Keratinocyte (primary cell): ENCODE measurements around the gene MUC4. TPM values are rescaled to one million over a fixed set of nuclear protein-coding genes. Genes with fewer than 3 reads are reported as not detected.

ENCODE experiments used
- DNase-seq: peaks from one replicate; pipeline ENCODE4 v3.0.0-alpha.2; 2011; ENCODE audit warnings: low read depth, missing footprints, low spot score
- FAIRE-seq: peaks from 2 replicates; lab custom pipeline; 2011; peaks lifted over from hg19 to GRCh38; lab: Jason Lieb, UNC
- H2AFZ ChIP-seq: 2 replicates; pipeline ENCODE4 v1.6.0; 2012; ENCODE audit warnings: low read length, control low read depth, inconsistent platforms; ENCODE audit not compliant: control insufficient read depth
- H3K27ac ChIP-seq: 2 replicates; pipeline ENCODE4 v1.5.1; 2011; ENCODE audit warnings: low read length; ENCODE audit not compliant: control insufficient read depth, insufficient read depth
- H3K27me3 ChIP-seq: 3 replicates; pipeline ENCODE4 v1.6.0; 2011; ENCODE audit warnings: low read length; ENCODE audit not compliant: control insufficient read depth, insufficient read depth; ENCODE audit errors: extremely low read depth
- H3K36me3 ChIP-seq, 2 experiments: 2 replicates in 1 of 2; 3 replicates in 1 of 2; pipeline ENCODE4 v1.5.1; 2011; ENCODE audit warnings: low read length in 2 of 2, mild to moderate bottlenecking in 1 of 2; ENCODE audit not compliant: control insufficient read depth in 2 of 2, insufficient read depth in 2 of 2; ENCODE audit errors: extremely low read depth in 1 of 2
- H3K4me1 ChIP-seq: 3 replicates; pipeline ENCODE4 v1.5.1; 2011; ENCODE audit warnings: low read length; ENCODE audit not compliant: control insufficient read depth, insufficient read depth; ENCODE audit errors: extremely low read depth
- H3K4me2 ChIP-seq: 3 replicates; pipeline ENCODE4 v1.6.0; 2011; ENCODE audit warnings: low read depth, low read length; ENCODE audit not compliant: control insufficient read depth, insufficient read depth; ENCODE audit errors: extremely low read depth
- H3K4me3 ChIP-seq, 3 experiments: fragments of 200-600 bp in 1 of 3; sonication (generic) in 1 of 3; 2 replicates in 2 of 3; 3 replicates in 1 of 3; pipeline ENCODE4 v1.5.1; 2011 to 2016; ENCODE audit warnings: low read length in 3 of 3, mild to moderate bottlenecking in 3 of 3, control low read depth in 2 of 3, inconsistent platforms in 1 of 3, low read depth in 1 of 3, mixed read lengths in 1 of 3, mixed run types in 1 of 3, moderate library complexity in 1 of 3; ENCODE audit not compliant: control insufficient read depth in 2 of 3, insufficient read depth in 2 of 3; ENCODE audit errors: extremely low read depth in 1 of 3
- H3K79me2 ChIP-seq: 2 replicates; pipeline ENCODE4 v1.6.0; 2012; ENCODE audit warnings: low read length; ENCODE audit not compliant: control insufficient read depth, insufficient read depth
- H3K9ac ChIP-seq: 3 replicates; pipeline ENCODE4 v1.6.0; 2011; ENCODE audit warnings: low read length; ENCODE audit not compliant: control insufficient read depth, insufficient read depth; ENCODE audit errors: extremely low read depth
- H3K9me1 ChIP-seq: 3 replicates; pipeline ENCODE4 v1.6.0; 2011; ENCODE audit warnings: low read length; ENCODE audit not compliant: control insufficient read depth, insufficient read depth; ENCODE audit errors: extremely low read depth
- H3K9me3 ChIP-seq: 2 replicates; pipeline ENCODE4 v1.5.1; 2012; ENCODE audit warnings: low read depth, low read length; ENCODE audit not compliant: control insufficient read depth
- H4K20me1 ChIP-seq: 3 replicates; pipeline ENCODE4 v1.6.0; 2011; ENCODE audit warnings: low read length; ENCODE audit not compliant: control insufficient read depth, insufficient read depth; ENCODE audit errors: extremely low read depth
- CTCF ChIP-seq, 3 experiments: IDR thresholded peaks in 1 of 3; conservative IDR thresholded peaks in 1 of 3; optimal IDR thresholded peaks in 1 of 3; 2 replicates in 2 of 3; 3 replicates in 1 of 3; pipeline versions ENCODE3 to v1.5.1; 2011; ENCODE audit warnings: low read length in 3 of 3, mild to moderate bottlenecking in 3 of 3, moderate library complexity in 2 of 3, control low read depth in 1 of 3, inconsistent platforms in 1 of 3; ENCODE audit not compliant: insufficient read depth in 2 of 3; ENCODE audit errors: extremely low read depth in 1 of 3
- EZH2 ChIP-seq: IDR thresholded peaks from one replicate; pipeline ENCODE4 v1.6.1; 2012; ENCODE audit warnings: inconsistent platforms, mild to moderate bottlenecking, low read length, moderate library complexity
- dilution Hi-C: fragments of 300-500 bp; cut with MboI; formaldehyde crosslinking; loops from one replicate; pipeline ENCODE4 v1.7.0; 2020; ENCODE audit warnings: low sequenced_read_pairs; ENCODE audit not compliant: extremely low pct_ligation_motif_present
- polyA plus RNA-seq, 5 experiments: library from polyadenylated mRNA; depleted of rRNA in 3 of 5; stranded (reverse) in 3 of 5; stranded (forward) in 1 of 5; unstranded in 1 of 5; fragments of >200 nt; gene quantifications; 1 replicate in 1 of 5; 2 replicates in 3 of 5; 3 replicates in 1 of 5; pipeline versions ENCODE4 v1.2.1 to v1.2.3, GENCODE V29; 2011 to 2012; ENCODE audit warnings: missing spikeins in 2 of 5, low read depth in 1 of 5, low replicate concordance in 1 of 5

Gene MUC4
- polyA plus RNA-seq, 1 donor (not counting 4 experiments of a cell fraction or from before 2014, with no cell fraction given): not detected

GRCh38 chr3:195854628-195855294 lies 43.0 kb upstream of the MUC4 start:
- Histone ChIP-seq H3K79me2 (no peaks in the 10 kb centered on the region), H3K27me3 (no peaks in the 10 kb centered on the region), H3K27ac (no peak overlapping the region), H2AFZ (peak overlapping the region; percentile 15), H3K4me1 (peaks cover 7% of the 10 kb centered on the region), H4K20me1 (no peaks in the 10 kb centered on the region), H3K9me1 (no peaks in the 10 kb centered on the region), H3K4me3 (no peak overlapping the region), H3K9ac (no peak overlapping the region), H3K9me3 (no peaks in the 10 kb centered on the region), H3K36me3 (no peaks in the 10 kb centered on the region), H3K4me2 (no peak overlapping the region)
- dilution Hi-C loops: no loop called here
- TF ChIP-seq CTCF (optimal IDR thresholded peaks at IDR 0.05 in 1 of 3, IDR thresholded peaks at IDR 0.05 in 1 of 3, conservative IDR thresholded peaks at IDR 0.05 in 1 of 3; ENCODE audit: extremely low read depth in 1 of 3, insufficient read depth in 2 of 3, low read length in 3 of 3) (no peak), EZH2 (no peak)
- FAIRE-seq (no peak), DNase-seq (no peak)

- Histone ChIP-seq H2AFZ (no peak overlapping the region), H3K27me3 (no peaks in the 10 kb centered on the region), H3K4me2 (no peak overlapping the region), H3K27ac (no peak overlapping the region), H3K36me3 (no peaks in the 10 kb centered on the region), H3K4me1 (no peaks in the 10 kb centered on the region), H3K9ac (no peak overlapping the region), H3K9me1 (no peaks in the 10 kb centered on the region), H3K4me3 (no peak overlapping the region), H3K79me2 (no peaks in the 10 kb centered on the region), H4K20me1 (no peaks in the 10 kb centered on the region), H3K9me3 (no peaks in the 10 kb centered on the region)
- FAIRE-seq: no peak
- dilution Hi-C loops: no loop called here
- no peak for DNase-seq
- TF ChIP-seq EZH2 (no peak), CTCF (optimal IDR thresholded peaks at IDR 0.05 in 1 of 3, IDR thresholded peaks at IDR 0.05 in 1 of 3, conservative IDR thresholded peaks at IDR 0.05 in 1 of 3; ENCODE audit: extremely low read depth in 1 of 3, insufficient read depth in 2 of 3, low read length in 3 of 3) (no peak)
Observed at GRCh38 chr3:195853996-195854395, 42.3 kb upstream of the MUC4 start.
